MCF 10A (cell line): Measurements from ENCODE around the gene C6orf141. TPM values are rescaled to one million over a fixed set of nuclear protein-coding genes. Genes with fewer than 3 reads are reported as not detected.

Experiments used
- BruUV-seq: library from RNA; stranded (reverse); fragments of 400-500 nt; replicated peaks from 2 replicates; lab custom pipeline; 2021; lab: Mats Ljungman, UMichigan
- CTCF ChIA-PET: fragments of 300-600 bp; sonication (Branson Sonifier 250); formaldehyde crosslinking; extraction: SDS; loops from one replicate; lab custom pipeline; 2021; ENCODE audit warnings: antibody characterized with exemption, inconsistent platforms; lab: Yijun Ruan, JAX
- POLR2A ChIA-PET: fragments of 300-600, 350-650 bp; sonication (Branson Sonifier 250); formaldehyde crosslinking; extraction: SDS; loops from one replicate; lab custom pipeline; 2020; ENCODE audit warnings: antibody characterized with exemption, inconsistent platforms; lab: Yijun Ruan, JAX
- DNase-seq: peaks from one replicate; pipeline ENCODE4 v3.0.0-alpha.2; 2018; ENCODE audit not compliant: unreplicated experiment
- H3K27ac Mint-ChIP-seq: one replicate; pipeline ENCODE4 v1.8.0; 2022; ENCODE audit warnings: mild to moderate bottlenecking, low read depth, mixed read lengths; ENCODE audit not compliant: unreplicated experiment
- H3K27me3 Mint-ChIP-seq: one replicate; pipeline ENCODE4 v1.8.0; 2022; ENCODE audit warnings: mixed read lengths; ENCODE audit not compliant: insufficient read depth, unreplicated experiment
- H3K36me3 Mint-ChIP-seq: one replicate; pipeline ENCODE4 v1.8.0; 2022; ENCODE audit warnings: mild to moderate bottlenecking, moderate library complexity, mixed read lengths; ENCODE audit not compliant: insufficient read depth, unreplicated experiment
- H3K4me1 Mint-ChIP-seq: one replicate; pipeline ENCODE4 v1.8.0; 2022; ENCODE audit warnings: mixed read lengths; ENCODE audit not compliant: insufficient read depth, unreplicated experiment
- H3K4me3 Mint-ChIP-seq: one replicate; pipeline ENCODE4 v1.8.0; 2022; ENCODE audit warnings: mild to moderate bottlenecking, moderate library complexity, mixed read lengths; ENCODE audit not compliant: unreplicated experiment
- H3K9me3 Mint-ChIP-seq: one replicate; pipeline ENCODE4 v1.8.0; 2022; ENCODE audit warnings: mixed read lengths; ENCODE audit not compliant: unreplicated experiment
- intact Hi-C: fragments of 100-400 bp; cut with micrococcal nuclease; formaldehyde crosslinking; loops from 2 replicates; pipeline ENCODE4 v1.14.1; 2022
- total RNA-seq: library from RNA; stranded (reverse); gene quantifications from 2 replicates; pipeline ENCODE4 v1.2.3, GENCODE V29; 2022
- TF ChIP-seq, protein P1 (sequence below): fragments of 200-600 bp; IDR thresholded peaks from one replicate; pipeline ENCODE4 v1.8.0; 2022; ENCODE audit warnings: antibody characterized with exemption, mild to moderate bottlenecking; ENCODE audit not compliant: unreplicated experiment

Gene C6orf141
- total RNA-seq, 1 experiment from 2014 or later: 29.9 TPM

GRCh38 chr6:49552596-49552995, 2.1 kb downstream of the C6orf141 start:
- CTCF ChIA-PET: interaction anchor here (0.9 to 4.7 kb wide), 7 partner anchors 11 to 54 kb away, joined by 3 to 41 read pairs (median 5); no protein-coding TSS in a partner anchor
- intact Hi-C loops: no loop called here
- no peaks in the 10 kb centered on the region for H3K27me3 Mint-ChIP-seq
- TF ChIP-seq, protein P1, sequence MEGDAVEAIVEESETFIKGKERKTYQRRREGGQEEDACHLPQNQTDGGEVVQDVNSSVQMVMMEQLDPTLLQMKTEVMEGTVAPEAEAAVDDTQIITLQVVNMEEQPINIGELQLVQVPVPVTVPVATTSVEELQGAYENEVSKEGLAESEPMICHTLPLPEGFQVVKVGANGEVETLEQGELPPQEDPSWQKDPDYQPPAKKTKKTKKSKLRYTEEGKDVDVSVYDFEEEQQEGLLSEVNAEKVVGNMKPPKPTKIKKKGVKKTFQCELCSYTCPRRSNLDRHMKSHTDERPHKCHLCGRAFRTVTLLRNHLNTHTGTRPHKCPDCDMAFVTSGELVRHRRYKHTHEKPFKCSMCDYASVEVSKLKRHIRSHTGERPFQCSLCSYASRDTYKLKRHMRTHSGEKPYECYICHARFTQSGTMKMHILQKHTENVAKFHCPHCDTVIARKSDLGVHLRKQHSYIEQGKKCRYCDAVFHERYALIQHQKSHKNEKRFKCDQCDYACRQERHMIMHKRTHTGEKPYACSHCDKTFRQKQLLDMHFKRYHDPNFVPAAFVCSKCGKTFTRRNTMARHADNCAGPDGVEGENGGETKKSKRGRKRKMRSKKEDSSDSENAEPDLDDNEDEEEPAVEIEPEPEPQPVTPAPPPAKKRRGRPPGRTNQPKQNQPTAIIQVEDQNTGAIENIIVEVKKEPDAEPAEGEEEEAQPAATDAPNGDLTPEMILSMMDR: no peak
- peak; percentile 23 for DNase-seq
- H3K9me3 Mint-ChIP-seq: no peaks in the 10 kb centered on the region
- peak overlapping the region; percentile 90 for H3K4me3 Mint-ChIP-seq
- H3K4me1 Mint-ChIP-seq: peaks cover 32% of the 10 kb centered on the region
- POLR2A ChIA-PET: interaction anchor here (0.9 to 5.7 kb wide), 9 partner anchors 8 to 54 kb away, joined by 3 to 216 read pairs (median 7); no protein-coding TSS in a partner anchor
- H3K27ac Mint-ChIP-seq: peak overlapping the region; percentile 77
- BruUV-seq: no TSS peak
- peaks cover 17% of the 10 kb centered on the region for H3K36me3 Mint-ChIP-seq

GRCh38 chr6:49553384-49553783, 2.9 kb downstream of the C6orf141 start:
- intact Hi-C loops: no loop called here
- no TSS peak for BruUV-seq
- peak; percentile 82 for DNase-seq
- ChIA-PET POLR2A (interaction anchor here (0.6 to 5.7 kb wide), 12 partner anchors 9 to 1884 kb away, joined by 3 to 216 read pairs (median 4); no protein-coding TSS in a partner anchor), CTCF (interaction anchor here (0.5 to 4.7 kb wide), 8 partner anchors 10 to 69 kb away, joined by 3 to 41 read pairs (median 4); no protein-coding TSS in a partner anchor)
- H3K36me3 Mint-ChIP-seq: peaks cover 17% of the 10 kb centered on the region
- H3K4me1 Mint-ChIP-seq: peaks cover 36% of the 10 kb centered on the region
- TF ChIP-seq, protein P1: no peak
- H3K9me3 Mint-ChIP-seq: no peaks in the 10 kb centered on the region
- peak overlapping the region; percentile 90 for H3K4me3 Mint-ChIP-seq
- peak overlapping the region; percentile 77 for H3K27ac Mint-ChIP-seq
- H3K27me3 Mint-ChIP-seq: no peaks in the 10 kb centered on the region

DNA sequence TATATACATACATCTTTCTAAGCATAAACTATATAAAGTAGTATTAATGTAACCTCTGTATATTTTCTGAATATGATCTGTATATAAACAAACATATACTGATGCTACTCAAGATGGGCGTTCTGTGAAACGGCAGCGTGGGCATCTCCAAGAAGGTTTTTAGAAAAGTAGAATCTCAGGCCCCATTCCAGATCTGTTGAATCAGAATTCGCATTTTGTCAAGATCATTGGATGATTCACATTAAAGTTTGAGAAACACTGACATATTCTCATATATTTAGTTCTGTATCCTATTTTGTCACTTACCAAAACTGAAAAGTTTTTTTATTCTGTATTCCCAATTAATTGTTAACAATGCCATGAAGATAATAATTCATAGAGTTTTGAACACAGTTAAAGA, 5.5 kb downstream of the C6orf141 start:
- intact Hi-C loops: loop anchor here (1.0 kb wide), 1 partner anchor 15 kb away; no protein-coding TSS in a partner anchor
- POLR2A ChIA-PET: interaction anchor here (0.6 to 1.4 kb wide), 4 partner anchors 13 to 361 kb away, joined by 3 to 8 read pairs (median 4); no protein-coding TSS in a partner anchor
- BruUV-seq: no TSS peak
- Mint-ChIP-seq H3K4me3 (peak overlapping the region; percentile 8), H3K9me3 (no peaks in the 10 kb centered on the region), H3K4me1 (peaks cover 36% of the 10 kb centered on the region), H3K27ac (peak overlapping the region; percentile 66), H3K36me3 (peaks cover 17% of the 10 kb centered on the region), H3K27me3 (no peaks in the 10 kb centered on the region)
- CTCF ChIA-PET: no interaction called here
- TF ChIP-seq, protein P1: no peak
- DNase-seq: peak; percentile 27

- TF ChIP-seq, protein P1: no peak
- Mint-ChIP-seq H3K27ac (peak overlapping the region; percentile 66), H3K36me3 (peaks cover 17% of the 10 kb centered on the region), H3K4me3 (peak overlapping the region; percentile 8), H3K27me3 (no peaks in the 10 kb centered on the region), H3K9me3 (no peaks in the 10 kb centered on the region), H3K4me1 (peaks cover 36% of the 10 kb centered on the region)
- CTCF ChIA-PET: no interaction called here
- POLR2A ChIA-PET: interaction anchor here (0.6 to 1.4 kb wide), 5 partner anchors 13 to 360 kb away, joined by 3 to 8 read pairs (median 3); no protein-coding TSS in a partner anchor
- BruUV-seq: no TSS peak
- DNase-seq: peak; percentile 95
- intact Hi-C loops: loop anchor here (1.0 kb wide), 1 partner anchor 15 kb away; no protein-coding TSS in a partner anchor
These were observed 6.0 kb downstream of the C6orf141 start for GRCh38 chr6:49556429-49556837.
